ENCODE data around the gene C12orf43. TPM values are rescaled to one million over a fixed set of nuclear protein-coding genes. Genes with fewer than 3 reads are reported as not detected.

Gene C12orf43
- total RNA-seq, 6 donors from 2014 or later = 12.2 to 19.6 (median 16.0) TPM

- DNase-seq (no peak), ATAC-seq (ENCODE audit: low FRiP score in 2 of 2) (no peak)
- no peaks in the 10 kb centered on the region for H3K36me3 ChIP-seq
- H3K4me1 ChIP-seq = no peaks in the 10 kb centered on the region
- TF ChIP-seq EP300 (IDR thresholded peaks at IDR 0.05) = no peak
- TF ChIP-seq POLR2AphosphoS5 (IDR thresholded peaks at IDR 0.05) = no peak
- TF ChIP-seq CTCF (IDR thresholded peaks at IDR 0.05) = no peak
- TF ChIP-seq POLR2A (IDR thresholded peaks at IDR 0.05) = no peak
- WGBS, 2 donors = 90% methylated on average over 14 of the region's 14 CpGs
- H3K27ac ChIP-seq = no peak overlapping the region
- H3K4me3 ChIP-seq = no peak overlapping the region
- no peaks in the 10 kb centered on the region for H3K27me3 ChIP-seq
- no peaks in the 10 kb centered on the region for H3K9me3 ChIP-seq
Measured at GRCh38 chr12:120977531-120978295, 38.6 kb downstream of the C12orf43 start.

GRCh38 chr12:120972870-120973543, 43.3 kb downstream of the C12orf43 start:
- TF ChIP-seq CTCF (IDR thresholded peaks at IDR 0.05) (no peak), POLR2A (IDR thresholded peaks at IDR 0.05) (no peak), POLR2AphosphoS5 (IDR thresholded peaks at IDR 0.05) (no peak), EP300 (IDR thresholded peaks at IDR 0.05) (no peak)
- Histone ChIP-seq H3K9me3 (no peaks in the 10 kb centered on the region), H3K27me3 (no peaks in the 10 kb centered on the region), H3K27ac (no peak overlapping the region), H3K4me3 (no peak overlapping the region), H3K4me1 (peaks cover 0 to 9% (median 3%) of the 10 kb centered on the region in 4 donors), H3K36me3 (no peaks in the 10 kb centered on the region)
- DNase-seq (peak in 1 of 2 donors; percentile 36), ATAC-seq (ENCODE audit: low FRiP score in 2 of 2) (peak; percentile 39 to 89)
- 44% methylated on average over 10 of the region's 10 CpGs for WGBS, 2 donors

- no peaks in the 10 kb centered on the region for H3K9me3 ChIP-seq
- 28 to 32% methylated on average over 13 of the region's 13 CpGs for WGBS, 2 donors
Measured at GRCh38 chr12:120971299-120972180, 44.7 kb downstream of the C12orf43 start.

GRCh38 chr12:120970310-120970709, 46.0 kb downstream of the C12orf43 start:
- Histone ChIP-seq H3K9me3 (no peaks in the 10 kb centered on the region), H3K36me3 (no peaks in the 10 kb centered on the region), H3K4me3 (no peak overlapping the region), H3K27ac (no peak overlapping the region), H3K27me3 (no peaks in the 10 kb centered on the region), H3K4me1 (peaks cover 0 to 9% (median 3%) of the 10 kb centered on the region in 4 donors)
- no peak for TF ChIP-seq POLR2AphosphoS5 (IDR thresholded peaks at IDR 0.05)
- TF ChIP-seq EP300 (IDR thresholded peaks at IDR 0.05) = no peak
- TF ChIP-seq CTCF (IDR thresholded peaks at IDR 0.05) = no peak
- TF ChIP-seq POLR2A (IDR thresholded peaks at IDR 0.05) = no peak
- WGBS, 2 donors = 80 to 83% methylated on average over 3 of the region's 3 CpGs
- ATAC-seq (ENCODE audit: low FRiP score in 2 of 2) = no peak
- no peak for DNase-seq

More at GRCh38 chr12:120971299-120972180, 44.7 kb downstream of the C12orf43 start:
- Histone ChIP-seq H3K4me1 (peaks cover 0 to 9% (median 3%) of the 10 kb centered on the region in 4 donors), H3K4me3 (no peak overlapping the region), H3K27ac (no peak overlapping the region), H3K36me3 (no peaks in the 10 kb centered on the region), H3K27me3 (no peaks in the 10 kb centered on the region)
- DNase-seq (no peak), ATAC-seq (ENCODE audit: low FRiP score in 2 of 2) (peak; percentile 83 to 85)
- peak; percentile 39 to 77 (median 68) for TF ChIP-seq CTCF (IDR thresholded peaks at IDR 0.05)
- TF ChIP-seq POLR2A (IDR thresholded peaks at IDR 0.05) = no peak
- no peak for TF ChIP-seq EP300 (IDR thresholded peaks at IDR 0.05)
- no peak for TF ChIP-seq POLR2AphosphoS5 (IDR thresholded peaks at IDR 0.05)

All from upper lobe of left lung (tissue), 6 donors.